Kidney epithelial cell (primary cell): Measurements from ENCODE around the gene SKOR2. TPM values are rescaled to one million over a fixed set of nuclear protein-coding genes. Genes with fewer than 3 reads are reported as not detected.

Source experiments
- DNase-seq: peaks from one replicate; pipeline ENCODE4 v3.0.0-alpha.2; 2010; ENCODE audit warnings: low read depth
- H3K27me3 ChIP-seq: 2 replicates; pipeline ENCODE4 v1.6.0; 2011; ENCODE audit warnings: low read length; ENCODE audit not compliant: control insufficient read depth, insufficient read depth
- H3K36me3 ChIP-seq: 2 replicates; pipeline ENCODE4 v1.5.1; 2011; ENCODE audit warnings: low read length; ENCODE audit not compliant: control insufficient read depth, insufficient read depth
- H3K4me3 ChIP-seq: 2 replicates; pipeline ENCODE4 v1.5.1; 2011; ENCODE audit warnings: low read depth, mild to moderate bottlenecking, control low read depth, low read length
- total RNA-seq: library from RNA; depleted of rRNA; stranded (reverse); fragments of >200 nt; gene quantifications from 2 replicates; pipeline ENCODE4 v1.2.3, GENCODE V29; 2015
- TF ChIP-seq, protein P1 (sequence below): IDR thresholded peaks from 2 replicates; pipeline ENCODE4 v1.5.1; 2011; ENCODE audit warnings: mild to moderate bottlenecking, moderate library complexity, low read length, control low read depth, inconsistent platforms; ENCODE audit not compliant: insufficient read depth, poor library complexity, severe bottlenecking

Gene SKOR2
- total RNA-seq, 1 donor from 2014 or later, result not detected

DNA sequence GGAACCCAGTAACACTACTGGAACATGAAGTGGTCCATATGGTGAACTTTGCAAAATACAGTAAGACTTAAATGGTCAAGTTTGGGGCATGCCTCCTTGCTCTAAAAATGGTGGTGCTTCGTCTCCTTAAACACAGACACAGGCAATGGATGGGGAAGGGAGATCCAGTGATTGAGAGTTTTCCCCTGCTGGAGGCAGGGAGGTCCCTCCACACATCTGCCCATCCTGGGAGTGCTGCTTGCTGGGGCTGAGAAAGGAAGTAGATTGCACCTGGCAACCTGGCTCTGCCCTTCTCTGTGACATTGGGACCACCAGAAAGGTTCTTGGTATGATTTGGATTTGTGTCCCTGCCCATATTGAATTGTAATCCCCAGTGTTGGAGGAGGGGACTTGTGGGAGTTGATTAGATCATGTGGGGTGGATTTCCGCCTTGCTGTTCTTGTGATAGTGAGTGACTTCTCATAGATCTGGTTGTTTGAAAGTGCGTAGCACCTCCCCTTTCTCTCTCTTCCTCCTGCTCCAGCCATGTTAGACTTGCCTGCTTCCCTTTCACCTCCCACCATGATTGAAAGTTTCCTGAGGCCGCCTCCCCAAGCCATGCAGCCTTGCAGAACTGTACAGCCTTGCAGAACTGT lies 35.4 kb upstream of the SKOR2 start:
- no peak for DNase-seq
- Histone ChIP-seq H3K36me3 (no peaks in the 10 kb centered on the region), H3K27me3 (no peaks in the 10 kb centered on the region), H3K4me3 (no peak overlapping the region)
- TF ChIP-seq, protein P1, sequence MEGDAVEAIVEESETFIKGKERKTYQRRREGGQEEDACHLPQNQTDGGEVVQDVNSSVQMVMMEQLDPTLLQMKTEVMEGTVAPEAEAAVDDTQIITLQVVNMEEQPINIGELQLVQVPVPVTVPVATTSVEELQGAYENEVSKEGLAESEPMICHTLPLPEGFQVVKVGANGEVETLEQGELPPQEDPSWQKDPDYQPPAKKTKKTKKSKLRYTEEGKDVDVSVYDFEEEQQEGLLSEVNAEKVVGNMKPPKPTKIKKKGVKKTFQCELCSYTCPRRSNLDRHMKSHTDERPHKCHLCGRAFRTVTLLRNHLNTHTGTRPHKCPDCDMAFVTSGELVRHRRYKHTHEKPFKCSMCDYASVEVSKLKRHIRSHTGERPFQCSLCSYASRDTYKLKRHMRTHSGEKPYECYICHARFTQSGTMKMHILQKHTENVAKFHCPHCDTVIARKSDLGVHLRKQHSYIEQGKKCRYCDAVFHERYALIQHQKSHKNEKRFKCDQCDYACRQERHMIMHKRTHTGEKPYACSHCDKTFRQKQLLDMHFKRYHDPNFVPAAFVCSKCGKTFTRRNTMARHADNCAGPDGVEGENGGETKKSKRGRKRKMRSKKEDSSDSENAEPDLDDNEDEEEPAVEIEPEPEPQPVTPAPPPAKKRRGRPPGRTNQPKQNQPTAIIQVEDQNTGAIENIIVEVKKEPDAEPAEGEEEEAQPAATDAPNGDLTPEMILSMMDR, result no peak

GRCh38 chr18:47285456-47285855 lies 34.0 kb upstream of the SKOR2 start:
- no peak for DNase-seq
- H3K27me3 ChIP-seq, result no peaks in the 10 kb centered on the region
- TF ChIP-seq, protein P1, result no peak
- no peak overlapping the region for H3K4me3 ChIP-seq
- H3K36me3 ChIP-seq, result no peaks in the 10 kb centered on the region

DNA sequence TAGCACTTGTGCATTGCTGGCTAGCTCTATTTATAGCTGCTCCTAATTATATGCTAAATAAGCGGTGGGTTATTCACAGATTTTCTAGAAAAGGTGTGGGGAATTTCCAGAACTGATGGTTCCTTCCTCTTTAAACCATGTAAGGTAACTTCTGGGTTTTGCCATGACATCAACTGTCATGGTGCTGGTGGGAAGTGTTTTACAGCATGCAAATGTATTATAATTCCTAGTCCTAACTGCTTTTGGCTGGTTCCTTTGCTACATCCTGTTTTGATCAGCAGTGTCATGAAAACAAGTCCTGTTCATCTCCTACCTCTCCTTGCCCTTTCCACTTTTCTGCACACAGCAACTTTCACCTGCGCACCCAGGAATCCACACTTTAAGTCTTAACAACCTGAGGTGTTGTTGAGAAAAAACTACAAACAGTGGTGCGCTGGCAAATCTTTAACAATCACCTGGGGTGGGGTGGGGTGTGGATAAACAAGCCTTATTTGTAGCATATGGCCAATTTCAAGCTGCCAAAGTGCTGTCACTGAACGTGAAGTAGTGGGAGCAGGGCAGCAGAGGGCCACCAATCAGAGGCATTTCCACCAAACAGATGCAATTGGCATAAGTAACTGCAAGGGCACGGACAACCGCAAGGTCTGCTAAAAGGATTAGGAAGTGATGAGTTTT lies 33.4 kb upstream of the SKOR2 start:
- TF ChIP-seq, protein P1, result no peak
- H3K36me3 ChIP-seq, result no peaks in the 10 kb centered on the region
- no peaks in the 10 kb centered on the region for H3K27me3 ChIP-seq
- H3K4me3 ChIP-seq, result no peak overlapping the region
- no peak for DNase-seq

GRCh38 chr18:47283476-47283875 lies 32.0 kb upstream of the SKOR2 start:
- Histone ChIP-seq H3K27me3 (no peaks in the 10 kb centered on the region), H3K36me3 (no peaks in the 10 kb centered on the region), H3K4me3 (no peak overlapping the region)
- TF ChIP-seq, protein P1, result peak; percentile 45
- DNase-seq, result no peak

DNA sequence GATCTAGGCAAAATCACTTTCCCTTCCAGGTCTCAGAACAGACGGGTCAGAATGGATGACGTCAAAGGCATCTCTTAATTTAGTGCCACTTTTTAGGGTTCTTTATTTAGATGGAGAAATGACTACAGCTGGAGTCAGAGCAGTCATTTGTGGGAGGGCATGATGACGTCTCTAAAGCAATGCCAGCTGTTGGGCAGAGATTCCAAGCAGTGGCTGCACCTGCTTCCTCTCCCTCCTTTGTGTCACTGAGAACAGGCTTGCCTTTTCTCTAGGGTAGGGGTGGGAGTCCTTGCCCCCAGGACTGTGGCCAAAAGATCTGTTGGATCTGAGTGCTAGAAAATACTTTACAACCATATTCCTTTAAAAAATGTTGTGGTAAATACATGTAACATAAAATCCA lies 28.7 kb upstream of the SKOR2 start:
- H3K4me3 ChIP-seq, result no peak overlapping the region
- TF ChIP-seq, protein P1, result no peak
- no peak for DNase-seq
- no peaks in the 10 kb centered on the region for H3K27me3 ChIP-seq
- no peaks in the 10 kb centered on the region for H3K36me3 ChIP-seq
